Panc1 (cell line): Measurements from ENCODE around the gene RCCD1. TPM values are rescaled to one million over a fixed set of nuclear protein-coding genes. Genes with fewer than 3 reads are reported as not detected.

Source experiments
- ATAC-seq: fragments of 200-7000 bp; cut with Tn5 transposase; 2 replicates; pipeline ENCODE4 v1.9.1; 2020; ENCODE audit warnings: mild to moderate bottlenecking, moderate library complexity
- BruUV-seq: library from RNA; stranded (reverse); fragments of 400-500 nt; replicated peaks from 2 replicates; lab custom pipeline; 2021; lab: Mats Ljungman, UMichigan
- CTCF ChIA-PET: fragments of 300-600 bp; sonication (Branson Sonifier 250); formaldehyde crosslinking; loops from one replicate; lab custom pipeline; 2022; ENCODE audit warnings: antibody characterized with exemption; lab: Charles Lee
- POLR2A ChIA-PET: fragments of 300-600 bp; sonication (Branson Sonifier 250); formaldehyde crosslinking; loops from one replicate; lab custom pipeline; 2022; ENCODE audit warnings: antibody characterized with exemption; lab: Charles Lee
- DNase-seq: peaks from one replicate; pipeline ENCODE4 v3.0.0-alpha.2; 2010; ENCODE audit warnings: low read depth, low spot score
- H3K27ac ChIP-seq: 2 replicates; pipeline ENCODE4 v1.5.1; 2011; ENCODE audit warnings: mild to moderate bottlenecking, low read length, inconsistent platforms
- H3K27me3 ChIP-seq: fragments of 200-500 bp; sonication (Bioruptor generic); 2 replicates; pipeline ENCODE4 v1.6.0; 2014; ENCODE audit warnings: low read length, inconsistent platforms; ENCODE audit not compliant: control insufficient read depth, insufficient read depth
- H3K36me3 ChIP-seq: fragments of 200-500 bp; sonication (Bioruptor generic); 2 replicates; pipeline ENCODE4 v1.5.1; 2014; ENCODE audit warnings: inconsistent platforms, mild to moderate bottlenecking, low read length, moderate library complexity; ENCODE audit not compliant: control insufficient read depth, insufficient read depth
- H3K4me1 ChIP-seq: 2 replicates; pipeline ENCODE4 v1.5.1; 2011; ENCODE audit warnings: inconsistent platforms, mild to moderate bottlenecking, low read length, moderate library complexity; ENCODE audit not compliant: control insufficient read depth, insufficient read depth
- H3K4me3 ChIP-seq, 2 experiments: 2 replicates each; pipeline ENCODE4 v1.5.1; 2011 to 2012; ENCODE audit warnings: low read depth in 2 of 2, low read length in 2 of 2, mild to moderate bottlenecking in 2 of 2, inconsistent platforms in 1 of 2, moderate library complexity in 1 of 2
- H3K9me3 ChIP-seq: fragments of 200-500 bp; sonication (Bioruptor generic); 2 replicates; pipeline ENCODE4 v1.5.1; 2014; ENCODE audit warnings: low read depth, mild to moderate bottlenecking, inconsistent platforms, low read length, moderate library complexity; ENCODE audit not compliant: control insufficient read depth, insufficient read depth
- POLR2AphosphoS5 ChIP-seq: IDR thresholded peaks from 2 replicates; pipeline ENCODE4 v1.6.1; 2012; ENCODE audit warnings: mild to moderate bottlenecking, low read depth, low read length, moderate library complexity
- SIN3A ChIP-seq: IDR thresholded peaks from 2 replicates; pipeline ENCODE4 v1.6.1; 2012; ENCODE audit warnings: low read depth, mild to moderate bottlenecking, low read length, moderate library complexity, borderline replicate concordance; ENCODE audit not compliant: insufficient read depth
- TCF7L2 ChIP-seq: IDR thresholded peaks from 2 replicates; pipeline ENCODE4 v1.6.1; 2011; ENCODE audit warnings: mild to moderate bottlenecking, low read depth, low read length, inconsistent platforms
- in situ Hi-C: cut with HindIII; loops from 2 replicates; pipeline ENCODE4 v1.10.0; 2016; ENCODE audit warnings: low sequenced_read_pairs, low pct_unique_long_range_greater_than_20kb
- intact Hi-C: fragments of 100-400 bp; cut with micrococcal nuclease; formaldehyde crosslinking; loops from one replicate; pipeline ENCODE4 v1.10.0; 2022; ENCODE audit not compliant: unreplicated experiment
- total RNA-seq: library from RNA; stranded (reverse); gene quantifications from one replicate; pipeline ENCODE4 v1.2.1, GENCODE V29; 2021; ENCODE audit not compliant: unreplicated experiment
- TF ChIP-seq, protein P1 (sequence below), 2 experiments: IDR thresholded peaks; 2 replicates each; pipeline ENCODE4 v1.6.1; 2011 to 2012; ENCODE audit warnings: low read depth in 2 of 2, control low read depth in 1 of 2, low read length in 1 of 2, mild to moderate bottlenecking in 1 of 2, moderate library complexity in 1 of 2; ENCODE audit not compliant: insufficient read depth in 1 of 2
- TF ChIP-seq, protein P2 (sequence below): fragments of 450-650 bp; IDR thresholded peaks from 2 replicates; pipeline ENCODE4 v1.5.1; 2017; ENCODE audit warnings: mild to moderate bottlenecking

Gene RCCD1
- total RNA-seq, 1 experiment from 2014 or later: 23.6 TPM

DNA sequence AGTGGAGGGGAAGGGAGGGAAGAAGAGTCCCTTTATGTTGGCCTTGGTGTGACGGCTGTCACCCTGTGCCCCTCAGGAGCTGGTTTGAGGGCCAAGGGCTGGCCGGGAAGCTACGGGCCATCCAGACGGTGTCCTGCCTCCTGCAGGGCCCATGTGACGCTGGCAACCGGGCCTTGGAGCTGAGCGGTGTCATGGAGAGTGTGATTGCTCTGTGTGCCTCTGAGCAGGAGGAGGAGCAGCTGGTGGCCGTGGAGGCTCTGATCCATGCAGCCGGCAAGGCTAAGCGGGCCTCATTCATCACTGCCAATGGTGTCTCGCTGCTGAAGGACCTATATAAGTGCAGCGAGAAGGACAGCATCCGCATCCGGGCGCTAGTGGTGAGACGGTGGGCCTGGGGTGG, 8.1 kb upstream of the RCCD1 start:
- no peak overlapping the region for H3K4me3 ChIP-seq
- ChIA-PET POLR2A (no interaction called here), CTCF (interaction anchor here (0.6 kb wide), 2 partner anchors 10 to 86 kb away, joined by 3 to 5 read pairs; no protein-coding TSS in a partner anchor)
- intact Hi-C loops: no loop called here
- ATAC-seq (no peak), DNase-seq (no peak)
- H3K27ac ChIP-seq: no peak overlapping the region
- in situ Hi-C loops: no loop called here
- H3K36me3 ChIP-seq: peaks cover 4% of the 10 kb centered on the region; the same call in 1 of the 2 replicates
- H3K27me3 ChIP-seq: no peaks in the 10 kb centered on the region
- H3K9me3 ChIP-seq: no peaks in the 10 kb centered on the region
- peaks cover 6% of the 10 kb centered on the region for H3K4me1 ChIP-seq
- no TSS peak for BruUV-seq
- TF ChIP-seq, protein P1, sequence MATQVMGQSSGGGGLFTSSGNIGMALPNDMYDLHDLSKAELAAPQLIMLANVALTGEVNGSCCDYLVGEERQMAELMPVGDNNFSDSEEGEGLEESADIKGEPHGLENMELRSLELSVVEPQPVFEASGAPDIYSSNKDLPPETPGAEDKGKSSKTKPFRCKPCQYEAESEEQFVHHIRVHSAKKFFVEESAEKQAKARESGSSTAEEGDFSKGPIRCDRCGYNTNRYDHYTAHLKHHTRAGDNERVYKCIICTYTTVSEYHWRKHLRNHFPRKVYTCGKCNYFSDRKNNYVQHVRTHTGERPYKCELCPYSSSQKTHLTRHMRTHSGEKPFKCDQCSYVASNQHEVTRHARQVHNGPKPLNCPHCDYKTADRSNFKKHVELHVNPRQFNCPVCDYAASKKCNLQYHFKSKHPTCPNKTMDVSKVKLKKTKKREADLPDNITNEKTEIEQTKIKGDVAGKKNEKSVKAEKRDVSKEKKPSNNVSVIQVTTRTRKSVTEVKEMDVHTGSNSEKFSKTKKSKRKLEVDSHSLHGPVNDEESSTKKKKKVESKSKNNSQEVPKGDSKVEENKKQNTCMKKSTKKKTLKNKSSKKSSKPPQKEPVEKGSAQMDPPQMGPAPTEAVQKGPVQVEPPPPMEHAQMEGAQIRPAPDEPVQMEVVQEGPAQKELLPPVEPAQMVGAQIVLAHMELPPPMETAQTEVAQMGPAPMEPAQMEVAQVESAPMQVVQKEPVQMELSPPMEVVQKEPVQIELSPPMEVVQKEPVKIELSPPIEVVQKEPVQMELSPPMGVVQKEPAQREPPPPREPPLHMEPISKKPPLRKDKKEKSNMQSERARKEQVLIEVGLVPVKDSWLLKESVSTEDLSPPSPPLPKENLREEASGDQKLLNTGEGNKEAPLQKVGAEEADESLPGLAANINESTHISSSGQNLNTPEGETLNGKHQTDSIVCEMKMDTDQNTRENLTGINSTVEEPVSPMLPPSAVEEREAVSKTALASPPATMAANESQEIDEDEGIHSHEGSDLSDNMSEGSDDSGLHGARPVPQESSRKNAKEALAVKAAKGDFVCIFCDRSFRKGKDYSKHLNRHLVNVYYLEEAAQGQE (IDR thresholded peaks at IDR 0.05; ENCODE audit: insufficient read depth in 1 of 2, low read depth in 2 of 2, low read length in 1 of 2): no peak
- no peak for TF ChIP-seq TCF7L2
- TF ChIP-seq POLR2AphosphoS5: no peak
- TF ChIP-seq, protein P2, sequence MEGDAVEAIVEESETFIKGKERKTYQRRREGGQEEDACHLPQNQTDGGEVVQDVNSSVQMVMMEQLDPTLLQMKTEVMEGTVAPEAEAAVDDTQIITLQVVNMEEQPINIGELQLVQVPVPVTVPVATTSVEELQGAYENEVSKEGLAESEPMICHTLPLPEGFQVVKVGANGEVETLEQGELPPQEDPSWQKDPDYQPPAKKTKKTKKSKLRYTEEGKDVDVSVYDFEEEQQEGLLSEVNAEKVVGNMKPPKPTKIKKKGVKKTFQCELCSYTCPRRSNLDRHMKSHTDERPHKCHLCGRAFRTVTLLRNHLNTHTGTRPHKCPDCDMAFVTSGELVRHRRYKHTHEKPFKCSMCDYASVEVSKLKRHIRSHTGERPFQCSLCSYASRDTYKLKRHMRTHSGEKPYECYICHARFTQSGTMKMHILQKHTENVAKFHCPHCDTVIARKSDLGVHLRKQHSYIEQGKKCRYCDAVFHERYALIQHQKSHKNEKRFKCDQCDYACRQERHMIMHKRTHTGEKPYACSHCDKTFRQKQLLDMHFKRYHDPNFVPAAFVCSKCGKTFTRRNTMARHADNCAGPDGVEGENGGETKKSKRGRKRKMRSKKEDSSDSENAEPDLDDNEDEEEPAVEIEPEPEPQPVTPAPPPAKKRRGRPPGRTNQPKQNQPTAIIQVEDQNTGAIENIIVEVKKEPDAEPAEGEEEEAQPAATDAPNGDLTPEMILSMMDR: no peak
- no peak for TF ChIP-seq SIN3A

DNA sequence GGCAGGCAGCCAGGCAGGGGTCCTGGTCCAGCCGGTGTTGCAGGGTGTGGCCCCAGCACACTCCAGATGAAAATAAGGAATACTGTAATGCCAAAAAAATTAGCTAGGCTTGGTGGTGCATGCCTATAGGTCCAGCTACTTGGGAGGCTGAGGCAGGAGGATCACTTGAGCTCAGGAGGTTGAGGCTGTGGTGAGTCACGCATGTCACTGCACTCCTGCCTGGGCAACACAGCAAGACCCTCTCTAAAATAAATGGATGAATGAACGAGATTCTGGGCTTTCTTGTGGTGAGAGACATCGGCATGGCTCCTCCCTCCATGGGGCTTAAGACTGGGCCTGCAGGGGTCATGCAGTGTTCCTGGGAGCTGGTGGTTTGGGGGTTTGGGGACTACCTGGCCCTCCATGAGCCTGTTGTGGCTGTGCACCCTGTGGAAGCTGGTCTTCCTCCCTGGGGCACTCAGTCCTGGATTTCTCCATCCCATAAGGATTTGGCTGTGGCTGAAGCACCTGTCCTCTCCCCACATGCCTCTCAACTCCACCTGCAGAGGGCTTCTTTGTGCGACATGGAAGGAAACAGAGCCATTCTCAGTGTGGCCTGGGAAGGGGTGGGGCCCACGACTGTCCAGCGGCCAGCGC, 7.6 kb upstream of the RCCD1 start:
- no TSS peak for BruUV-seq
- ChIA-PET POLR2A (interaction anchor here (0.7 kb wide), 1 partner anchor 8 kb away, joined by 3 read pairs; no protein-coding TSS in a partner anchor), CTCF (interaction anchor here (0.8 kb wide), 1 partner anchor 102 kb away, joined by 3 read pairs; no protein-coding TSS in a partner anchor)
- TF ChIP-seq, protein P1 (IDR thresholded peaks at IDR 0.05; ENCODE audit: insufficient read depth in 1 of 2, low read depth in 2 of 2, low read length in 1 of 2): no peak
- TF ChIP-seq POLR2AphosphoS5: no peak
- no peak for TF ChIP-seq TCF7L2
- TF ChIP-seq SIN3A: no peak
- TF ChIP-seq, protein P2: no peak
- no peak for ATAC-seq
- Histone ChIP-seq H3K36me3 (peaks cover 4% of the 10 kb centered on the region; the same call in 1 of the 2 replicates), H3K4me1 (peaks cover 6% of the 10 kb centered on the region), H3K9me3 (no peaks in the 10 kb centered on the region), H3K27ac (no peak overlapping the region), H3K27me3 (no peaks in the 10 kb centered on the region), H3K4me3 (no peak overlapping the region)
- intact Hi-C loops (no loop called here), in situ Hi-C loops (no loop called here)
- no peak for DNase-seq
